ENCODE results near the gene NDUFS6. TPM values are rescaled to one million over a fixed set of nuclear protein-coding genes. Genes with fewer than 3 reads are reported as not detected.
"Not testable (repeated sequence)": the region's sequence is repeated elsewhere in the genome, so short reads cannot be mapped to it uniquely, and the experiment has no call there.

Gene NDUFS6
- total RNA-seq, 2 experiments from 2014 or later, result 20.8 to 31.7 TPM

DNA sequence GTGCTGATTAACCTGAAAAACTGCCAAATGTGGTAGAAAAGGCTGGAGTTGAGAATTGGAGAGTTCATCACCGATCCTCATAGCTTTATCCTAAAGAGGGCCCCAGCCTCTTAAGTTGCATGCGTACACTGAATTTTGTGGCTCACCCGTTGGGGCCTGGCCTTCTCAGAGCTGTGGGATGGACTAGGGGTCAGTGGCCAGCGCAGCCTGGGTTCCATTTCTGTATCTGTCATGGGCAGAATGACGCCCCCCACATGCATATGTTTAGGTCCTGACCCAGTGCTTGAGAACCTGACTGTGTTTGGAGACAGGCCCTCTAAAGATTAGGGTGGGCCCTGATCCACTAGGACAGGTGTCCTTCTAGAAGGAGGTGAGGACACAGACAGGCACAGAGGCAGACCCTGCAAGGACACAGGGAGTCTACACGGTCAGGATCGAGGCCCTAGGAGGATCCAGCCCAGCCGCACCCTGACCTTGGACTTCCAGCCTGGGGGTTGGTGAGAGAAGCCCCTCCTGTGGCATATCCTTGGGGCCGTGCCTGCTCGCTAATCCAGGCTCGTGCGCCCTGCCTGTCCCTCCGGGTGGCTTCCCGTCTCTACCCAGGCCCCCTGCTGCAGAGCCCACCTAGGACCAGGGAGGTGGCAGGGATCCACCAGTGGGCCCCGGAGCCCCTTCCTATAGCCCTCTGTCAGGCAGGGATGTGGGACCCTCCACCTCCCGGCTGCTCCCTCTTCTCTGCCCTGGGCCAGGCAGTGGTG, 32.2 kb downstream of the NDUFS6 start:
- Mint-ChIP-seq H3K4me1 (no peaks in the 10 kb centered on the region), H3K27ac (no peak overlapping the region), H3K4me3 (no peak overlapping the region), H3K27me3 (no peaks in the 10 kb centered on the region), H3K36me3 (ENCODE audit: low read depth) (no peaks in the 10 kb centered on the region), H3K9me3 (no peaks in the 10 kb centered on the region)
- POLR2A ChIA-PET, result no interaction called here
- no peak for DNase-seq
- CTCF ChIA-PET, result no interaction called here

DNA sequence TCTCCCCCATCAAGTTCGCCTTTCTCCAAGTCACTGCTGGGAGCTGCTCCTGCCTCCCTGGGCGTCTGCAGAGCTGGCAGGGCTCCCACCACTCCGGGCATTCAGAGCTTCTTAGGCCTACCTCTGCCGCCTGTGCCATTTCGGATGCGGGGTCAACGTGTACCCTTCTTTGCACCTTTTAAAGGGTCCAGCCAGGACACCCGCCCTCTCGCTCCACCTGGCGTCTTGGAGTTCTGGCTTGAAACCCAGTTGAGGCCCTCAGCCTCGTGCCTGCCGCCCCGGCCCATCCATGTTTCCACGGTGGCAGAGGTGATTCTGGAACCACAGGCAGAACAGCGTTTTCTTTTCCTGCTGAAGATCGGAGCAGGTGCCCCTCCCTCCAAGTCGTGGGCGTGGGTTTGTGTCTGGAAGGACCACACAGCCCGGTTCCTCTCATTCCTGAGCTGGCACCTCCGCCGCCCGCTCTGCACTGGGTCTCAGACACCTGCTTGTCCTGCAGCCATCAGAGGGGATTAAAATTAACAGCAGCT, 32.9 kb downstream of the NDUFS6 start:
- H3K36me3 Mint-ChIP-seq (ENCODE audit: low read depth), result no peaks in the 10 kb centered on the region
- no peak overlapping the region for H3K4me3 Mint-ChIP-seq
- H3K4me1 Mint-ChIP-seq, result no peaks in the 10 kb centered on the region
- H3K27me3 Mint-ChIP-seq, result peaks cover 2% of the 10 kb centered on the region
- H3K27ac Mint-ChIP-seq, result no peak overlapping the region
- no peak for DNase-seq
- no peaks in the 10 kb centered on the region for H3K9me3 Mint-ChIP-seq
- ChIA-PET CTCF (no interaction called here), POLR2A (no interaction called here)

DNA sequence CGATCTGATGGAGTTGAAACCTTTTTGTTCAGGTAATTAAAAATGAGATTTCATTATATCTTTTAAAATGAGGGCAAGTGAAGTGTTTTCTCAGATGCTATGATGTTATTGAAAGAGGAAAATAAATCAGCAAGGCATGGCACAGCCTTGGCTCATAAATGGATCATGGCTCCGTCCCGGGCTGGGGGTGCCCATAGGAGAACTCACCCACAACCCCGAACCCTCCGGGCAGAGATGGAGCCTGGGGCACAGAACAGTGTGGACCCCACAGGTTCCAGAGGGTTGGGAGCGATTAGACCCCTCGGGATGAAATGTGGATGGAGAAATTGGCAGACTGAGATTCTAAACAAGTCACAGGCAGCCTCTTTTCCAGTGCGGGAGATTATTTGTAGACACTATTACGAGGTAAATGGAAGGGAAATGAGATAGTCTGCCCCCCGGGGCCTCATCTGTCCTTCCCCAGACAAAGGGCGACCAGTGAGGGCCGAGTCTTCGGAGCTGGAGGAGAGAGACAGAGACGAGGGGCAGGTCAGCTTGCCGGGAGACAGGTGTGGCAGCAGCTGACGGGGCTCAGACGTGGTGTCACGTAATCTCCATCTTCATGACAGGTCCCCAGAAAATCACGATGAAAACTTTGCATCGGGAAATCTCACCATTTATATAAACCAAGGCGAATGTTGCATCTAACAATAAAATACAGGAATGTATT, 33.7 kb downstream of the NDUFS6 start:
- peaks cover 2% of the 10 kb centered on the region for H3K27me3 Mint-ChIP-seq
- H3K36me3 Mint-ChIP-seq (ENCODE audit: low read depth), result no peaks in the 10 kb centered on the region
- CTCF ChIA-PET, result no interaction called here
- H3K9me3 Mint-ChIP-seq, result no peaks in the 10 kb centered on the region
- no peak overlapping the region for H3K4me3 Mint-ChIP-seq
- H3K4me1 Mint-ChIP-seq, result no peaks in the 10 kb centered on the region
- H3K27ac Mint-ChIP-seq, result no peak overlapping the region
- DNase-seq, result no peak
- POLR2A ChIA-PET, result no interaction called here

DNA sequence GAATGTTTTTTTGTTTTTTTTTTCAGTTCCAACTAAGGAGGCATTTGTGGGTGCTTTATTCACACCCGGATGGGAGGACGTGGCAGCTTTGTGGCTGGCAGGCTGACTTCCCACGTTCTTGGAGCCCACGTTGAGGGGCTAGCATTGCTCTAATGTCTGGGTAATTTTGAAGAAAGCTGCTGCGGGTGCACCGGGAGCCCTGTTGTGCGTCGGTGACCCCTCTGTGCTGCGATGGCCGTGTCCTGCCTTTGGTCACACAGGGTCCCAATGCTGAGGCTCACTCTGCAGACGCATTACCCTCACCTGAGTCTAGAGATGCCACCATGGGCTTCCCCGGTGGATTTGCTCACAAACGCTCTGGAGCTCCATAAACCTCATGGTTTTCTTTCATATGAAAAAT, 34.2 kb downstream of the NDUFS6 start:
- Mint-ChIP-seq H3K9me3 (no peaks in the 10 kb centered on the region), H3K4me1 (no peaks in the 10 kb centered on the region), H3K27ac (no peak overlapping the region), H3K4me3 (no peak overlapping the region), H3K36me3 (ENCODE audit: low read depth) (no peaks in the 10 kb centered on the region), H3K27me3 (peaks cover 2% of the 10 kb centered on the region)
- ChIA-PET POLR2A (no interaction called here), CTCF (no interaction called here)
- no peak for DNase-seq

DNA sequence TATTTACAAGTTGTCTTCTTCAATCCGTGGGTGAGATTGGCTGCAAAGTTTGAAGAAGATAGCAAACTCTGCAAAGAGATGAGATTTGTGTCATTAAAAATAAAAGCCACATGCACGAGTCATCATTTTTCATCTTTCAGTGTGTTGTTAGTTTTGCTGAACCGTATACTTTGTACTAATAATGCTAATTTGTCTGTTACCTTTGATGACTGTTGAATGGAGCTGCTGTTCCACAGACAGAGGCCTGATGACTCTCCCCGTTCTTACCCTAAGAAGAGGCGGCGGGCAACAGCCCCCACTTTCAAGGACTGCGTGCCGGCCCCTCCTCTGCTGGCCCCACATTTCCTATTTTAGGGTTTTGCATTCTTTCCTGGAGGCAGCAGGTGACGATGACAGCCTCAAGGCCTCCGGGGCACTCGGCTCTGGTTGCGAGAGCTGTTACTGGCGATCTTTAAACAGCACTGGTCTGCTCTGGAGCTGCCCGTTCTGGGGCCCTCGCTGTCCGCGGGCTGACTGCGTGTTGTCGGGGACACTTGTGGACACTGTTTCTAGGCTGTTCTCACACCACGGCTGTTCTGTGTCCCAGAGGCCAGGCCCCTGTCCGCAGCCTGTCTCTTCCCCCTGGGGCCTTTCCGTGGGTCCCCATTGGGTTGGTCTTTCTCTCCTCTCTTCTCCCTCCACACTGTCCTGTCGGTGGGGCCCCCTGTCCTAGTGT, 35.1 kb downstream of the NDUFS6 start:
- Mint-ChIP-seq H3K27me3 (peaks cover 5% of the 10 kb centered on the region), H3K4me1 (no peaks in the 10 kb centered on the region), H3K27ac (no peak overlapping the region), H3K9me3 (no peaks in the 10 kb centered on the region), H3K4me3 (no peak overlapping the region), H3K36me3 (ENCODE audit: low read depth) (no peaks in the 10 kb centered on the region)
- CTCF ChIA-PET, result no interaction called here
- DNase-seq, result no peak
- POLR2A ChIA-PET, result no interaction called here

DNA sequence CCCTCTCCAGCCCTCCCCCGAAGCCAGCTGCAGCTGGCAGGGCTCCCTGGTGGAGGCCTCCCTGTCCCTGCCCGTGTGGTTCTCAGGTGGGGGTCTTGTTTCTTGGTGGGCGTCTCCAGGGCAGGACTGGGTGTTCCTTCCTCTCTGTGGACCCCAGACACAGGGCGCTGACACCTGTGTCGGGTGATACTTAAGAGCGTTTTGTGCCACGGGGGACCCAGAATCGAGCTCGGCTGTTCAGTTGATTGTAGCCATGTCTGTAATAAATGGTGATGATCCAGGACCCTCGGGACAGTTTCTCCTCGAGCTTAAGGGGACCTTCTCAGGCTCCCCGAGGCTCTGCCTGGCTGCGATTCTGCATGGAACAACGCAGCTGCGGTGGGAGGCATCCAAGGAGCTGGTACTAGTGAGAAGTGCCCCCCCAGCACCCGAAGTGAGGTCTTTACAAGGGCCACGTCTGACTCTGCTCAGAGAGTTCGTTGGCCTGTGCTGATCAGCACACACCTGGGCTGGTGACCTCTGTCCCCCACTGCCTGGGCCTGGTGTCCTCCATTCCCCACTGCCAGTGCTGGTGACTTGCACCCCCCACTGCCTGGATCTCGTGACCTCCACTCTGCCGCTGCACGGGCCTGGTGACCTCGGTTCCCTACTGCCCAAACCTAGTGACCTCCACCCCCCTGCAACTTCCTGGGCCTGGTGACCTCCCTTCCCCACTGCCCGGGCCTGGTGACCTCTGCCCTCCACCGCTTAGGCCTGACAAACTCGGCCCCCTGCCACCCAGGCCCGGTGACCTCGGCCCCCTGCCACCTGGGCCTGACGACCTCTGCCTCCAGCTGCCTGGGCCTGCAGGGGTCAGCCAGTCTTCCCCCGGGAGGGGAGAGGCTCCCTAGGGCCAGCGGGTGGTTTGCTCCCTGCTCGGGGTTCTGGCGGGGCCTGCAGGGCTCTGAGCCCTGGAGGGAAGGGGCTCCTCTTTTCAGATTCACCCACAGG, 36.0 kb downstream of the NDUFS6 start:
- H3K27ac Mint-ChIP-seq, result no peak overlapping the region
- H3K4me3 Mint-ChIP-seq, result no peak overlapping the region
- H3K27me3 Mint-ChIP-seq, result peaks cover 7% of the 10 kb centered on the region
- H3K4me1 Mint-ChIP-seq, result no peaks in the 10 kb centered on the region
- H3K9me3 Mint-ChIP-seq, result no peaks in the 10 kb centered on the region
- DNase-seq, result no peak
- no peaks in the 10 kb centered on the region for H3K36me3 Mint-ChIP-seq (ENCODE audit: low read depth)
- ChIA-PET CTCF (no interaction called here), POLR2A (no interaction called here)

DNA sequence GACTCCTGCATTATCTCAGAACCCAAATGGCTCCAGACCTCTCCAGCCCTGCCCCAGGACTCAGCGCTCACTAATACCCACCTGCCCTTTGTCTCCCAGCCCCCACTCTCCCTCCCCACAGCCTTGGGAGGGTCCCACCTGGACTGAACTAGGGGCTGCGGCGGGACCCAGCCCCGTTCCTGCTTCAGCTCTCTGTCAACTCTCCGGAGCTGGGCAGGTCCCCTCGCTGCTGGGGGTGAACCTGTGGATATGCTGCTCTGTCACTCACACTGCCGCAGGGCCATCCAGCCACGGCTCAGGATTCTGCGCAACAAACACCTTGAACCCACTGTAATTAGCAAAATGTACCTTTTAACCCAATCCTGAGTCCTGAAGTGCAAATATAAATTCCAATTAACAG, 36.8 kb downstream of the NDUFS6 start:
- H3K27ac Mint-ChIP-seq, result no peak overlapping the region

DNA sequence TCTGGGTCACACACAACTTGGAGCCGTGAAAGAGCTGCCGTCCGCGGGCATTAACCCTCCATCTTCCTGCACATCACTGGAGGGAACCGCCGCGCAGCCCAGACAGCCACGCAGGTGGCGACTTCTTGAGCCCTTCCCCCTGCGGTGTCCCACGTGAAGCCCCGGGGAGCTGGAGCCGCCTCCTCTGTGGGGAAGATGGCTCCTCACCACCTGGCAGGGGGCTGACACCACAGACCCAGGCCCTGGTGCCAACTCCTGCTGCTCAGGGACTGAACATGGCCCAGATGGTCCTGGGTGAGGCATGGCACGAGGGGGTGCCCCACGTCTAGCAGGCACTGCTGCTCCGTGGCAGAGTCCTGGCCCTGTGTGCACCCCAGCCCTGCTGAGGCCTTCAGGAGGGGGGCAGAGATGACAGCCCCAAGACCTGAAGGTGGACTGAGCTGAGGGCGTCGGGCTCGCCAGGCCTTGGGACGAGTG, 38.9 kb downstream of the NDUFS6 start:
- Mint-ChIP-seq H3K9me3 (no peaks in the 10 kb centered on the region), H3K4me3 (no peak overlapping the region), H3K4me1 (no peaks in the 10 kb centered on the region), H3K36me3 (ENCODE audit: low read depth) (no peaks in the 10 kb centered on the region), H3K27ac (no peak overlapping the region), H3K27me3 (peaks cover 7% of the 10 kb centered on the region)
- no peak for DNase-seq
- ChIA-PET POLR2A (no interaction called here), CTCF (no interaction called here)

More for the DNA sequence above, 36.8 kb downstream of the NDUFS6 start:
- Mint-ChIP-seq H3K36me3 (ENCODE audit: low read depth) (no peaks in the 10 kb centered on the region), H3K27me3 (peaks cover 7% of the 10 kb centered on the region), H3K4me3 (no peak overlapping the region), H3K4me1 (no peaks in the 10 kb centered on the region), H3K9me3 (no peaks in the 10 kb centered on the region)
- CTCF ChIA-PET, result no interaction called here
- DNase-seq, result no peak
- POLR2A ChIA-PET, result no interaction called here

DNA sequence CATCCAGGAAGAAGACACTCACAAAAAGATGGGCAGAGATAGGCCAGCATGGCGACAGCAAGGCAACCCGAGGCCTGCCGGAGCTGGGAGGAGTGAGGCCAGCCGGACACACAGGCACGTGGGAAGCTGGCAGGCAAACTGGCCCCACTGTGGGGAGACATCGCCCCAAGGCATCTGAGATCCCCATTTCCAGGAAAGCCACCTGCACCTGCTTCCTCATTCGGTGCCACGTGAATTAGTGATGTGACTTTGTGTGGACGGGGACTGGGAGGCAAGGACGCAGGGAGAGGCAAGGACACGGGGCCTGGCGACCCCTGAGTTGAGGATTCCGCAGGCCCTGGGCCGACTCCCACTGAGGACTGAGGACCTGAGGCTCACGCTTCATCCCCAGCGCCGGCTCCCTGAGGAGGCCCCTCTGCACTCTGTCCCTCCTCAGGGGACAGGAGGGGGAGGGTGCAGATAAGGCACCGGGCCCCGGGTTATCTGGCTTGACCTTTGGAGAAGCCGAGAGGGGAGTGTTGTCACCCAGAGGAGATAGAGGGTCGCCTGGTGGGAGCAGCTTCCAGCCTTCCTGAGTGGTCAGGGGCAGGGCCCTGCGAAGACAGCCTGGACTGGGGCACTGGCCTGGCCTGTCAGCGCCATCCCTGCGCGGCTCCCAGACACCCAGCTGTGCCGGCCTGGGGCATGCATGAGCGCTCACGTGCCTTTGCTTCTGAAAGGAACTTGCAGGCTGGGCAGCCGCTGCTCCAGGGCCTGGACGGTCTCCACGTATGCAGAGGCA, 39.7 kb downstream of the NDUFS6 start:
- no peaks in the 10 kb centered on the region for H3K36me3 Mint-ChIP-seq (ENCODE audit: low read depth)
- ChIA-PET CTCF (no interaction called here), POLR2A (no interaction called here)
- H3K27me3 Mint-ChIP-seq, result peaks cover 7% of the 10 kb centered on the region
- DNase-seq, result no peak
- H3K4me1 Mint-ChIP-seq, result no peaks in the 10 kb centered on the region
- H3K9me3 Mint-ChIP-seq, result no peaks in the 10 kb centered on the region
- H3K4me3 Mint-ChIP-seq, result no peak overlapping the region
- H3K27ac Mint-ChIP-seq, result no peak overlapping the region

DNA sequence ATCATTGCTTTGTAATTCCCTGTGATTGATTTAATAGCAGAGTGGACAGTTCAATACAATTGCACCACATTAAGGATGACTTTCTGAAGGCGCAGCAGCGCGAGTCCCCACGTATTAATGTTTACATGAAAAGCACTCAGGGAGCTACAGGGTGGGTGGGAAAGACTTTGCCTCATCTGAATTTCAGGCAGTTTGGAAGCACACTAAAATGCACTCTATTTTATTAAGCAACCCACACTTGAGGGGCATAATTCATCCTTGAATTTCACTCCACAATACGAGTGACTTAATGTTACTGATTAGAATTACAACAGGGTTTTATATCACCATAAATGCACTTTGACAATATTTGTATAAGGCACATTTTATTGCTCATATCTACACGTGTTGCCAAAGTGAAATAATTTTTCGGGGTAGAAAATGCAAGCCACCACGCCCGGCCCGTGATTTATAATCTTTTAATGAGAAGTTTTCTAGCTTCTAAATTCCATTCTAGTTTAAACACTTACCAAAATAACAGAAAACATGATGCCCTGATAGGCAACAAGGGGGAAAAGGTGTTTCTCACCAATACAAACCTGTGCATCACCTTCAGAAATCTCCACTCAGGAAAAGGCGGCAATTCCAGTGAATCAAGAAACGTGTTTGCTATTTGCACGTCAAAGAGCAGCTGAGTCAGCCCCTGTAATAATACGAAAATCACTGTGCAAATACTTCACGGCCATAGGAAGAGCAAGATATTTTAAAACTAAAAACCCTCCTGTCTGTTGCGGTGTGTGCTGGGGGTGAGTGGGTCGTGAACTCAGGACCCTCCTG, 41.0 kb downstream of the NDUFS6 start:
- POLR2A ChIA-PET, result no interaction called here
- no peak overlapping the region for H3K27ac Mint-ChIP-seq
- H3K9me3 Mint-ChIP-seq, result no peaks in the 10 kb centered on the region
- CTCF ChIA-PET, result no interaction called here
- no peak overlapping the region for H3K4me3 Mint-ChIP-seq
- no peak for DNase-seq
- no peaks in the 10 kb centered on the region for H3K36me3 Mint-ChIP-seq (ENCODE audit: low read depth)
- no peaks in the 10 kb centered on the region for H3K4me1 Mint-ChIP-seq
- H3K27me3 Mint-ChIP-seq, result peaks cover 7% of the 10 kb centered on the region

DNA sequence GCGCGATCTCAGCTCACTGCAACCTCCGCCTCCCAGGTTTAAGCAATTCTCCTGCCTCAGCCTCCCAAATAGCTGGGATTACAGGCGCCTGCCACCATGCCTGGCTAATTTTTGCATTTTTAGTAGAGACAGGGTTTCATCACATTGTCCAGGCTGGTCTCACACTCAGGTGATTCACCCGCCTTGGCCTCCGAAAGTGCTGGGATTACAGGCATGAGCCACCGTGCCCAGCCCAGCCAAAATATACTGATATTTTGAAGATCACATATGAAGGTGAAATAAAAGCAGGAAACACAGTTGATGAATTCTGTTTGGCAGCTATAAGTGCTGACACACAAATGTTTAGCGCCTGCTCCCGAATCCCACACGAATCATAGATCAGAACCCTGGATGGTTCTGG, 42.6 kb downstream of the NDUFS6 start:
- H3K27ac Mint-ChIP-seq; H3K36me3 Mint-ChIP-seq (ENCODE audit: low read depth); POLR2A ChIA-PET; H3K4me1 Mint-ChIP-seq; H3K27me3 Mint-ChIP-seq; CTCF ChIA-PET; H3K9me3 Mint-ChIP-seq; DNase-seq; H3K4me3 Mint-ChIP-seq: not testable (repeated sequence)
